GM12878 (cell line): ENCODE measurements around the gene TGFBR3.

Experiments
- ATF2 ChIP-seq: IDR thresholded peaks from 2 replicates; pipeline ENCODE4 v1.6.1; 2012; ENCODE audit warnings: low read length, inconsistent platforms
- EZH2 ChIP-seq: IDR thresholded peaks from 2 replicates; pipeline ENCODE4 v1.6.1; 2012; ENCODE audit warnings: low read depth, mild to moderate bottlenecking, control low read depth, inconsistent platforms, low read length, borderline replicate concordance; ENCODE audit not compliant: control insufficient read depth
- POLR2A ChIP-seq: IDR thresholded peaks from 2 replicates; pipeline ENCODE4 v1.6.1; 2011; ENCODE audit warnings: low read depth, mild to moderate bottlenecking, low read length
- SP1 ChIP-seq: IDR thresholded peaks from one replicate; pipeline ENCODE4 v1.6.1; 2011; ENCODE audit warnings: low read depth, low read length

GRCh38 chr1:91916046-91916445, 30.1 kb upstream of the TGFBR3 start:
- no peak for TF ChIP-seq SP1
- TF ChIP-seq EZH2: no peak
- no peak for TF ChIP-seq POLR2A
- TF ChIP-seq ATF2: no peak
